Measurements from ENCODE around the gene NPAS2.

The NPAS2 gene

GRCh38 chr2:100791294-100791935 lies 28.5 kb upstream of the NPAS2 start:
- no peaks in the 10 kb centered on the region for H4K20me1 ChIP-seq (ENCODE audit: insufficient read depth, low read length)
- H3K27me3 ChIP-seq (ENCODE audit: low read depth, low read length) = peaks cover 9% of the 10 kb centered on the region; the same call in 1 of the 2 replicates
- TF ChIP-seq CTCF (IDR thresholded peaks at IDR 0.05; ENCODE audit: low read depth, low read length) = no peak
- TF ChIP-seq EZH2phosphoT487 (IDR thresholded peaks at IDR 0.05; ENCODE audit: low read depth) = no peak
- H3K9ac ChIP-seq (ENCODE audit: low read length) = no peak overlapping the region
- H3K4me1 ChIP-seq (ENCODE audit: low read length) = no peaks in the 10 kb centered on the region
- H3K9me3 ChIP-seq (ENCODE audit: insufficient read depth, low read length) = no peaks in the 10 kb centered on the region
- no peak overlapping the region for H2AFZ ChIP-seq (ENCODE audit: low read depth, low read length)
- no peaks in the 10 kb centered on the region for H3K36me3 ChIP-seq (replicated peaks; ENCODE audit: low read depth, low read length)
- no peak overlapping the region for H3K4me3 ChIP-seq (ENCODE audit: low read length)
- no peak overlapping the region for H3K27ac ChIP-seq (ENCODE audit: low read length)
- H3K79me2 ChIP-seq (ENCODE audit: low read length) = no peaks in the 10 kb centered on the region
- H3K4me2 ChIP-seq (ENCODE audit: low read length) = no peak overlapping the region

GRCh38 chr2:100791936-100792308 lies 28.0 kb upstream of the NPAS2 start:
- Histone ChIP-seq H3K36me3 (replicated peaks; ENCODE audit: low read depth, low read length) (no peaks in the 10 kb centered on the region), H3K9ac (ENCODE audit: low read length) (no peak overlapping the region), H2AFZ (ENCODE audit: low read depth, low read length) (no peak overlapping the region), H3K79me2 (ENCODE audit: low read length) (no peaks in the 10 kb centered on the region), H3K27ac (ENCODE audit: low read length) (no peak overlapping the region), H3K9me3 (ENCODE audit: insufficient read depth, low read length) (no peaks in the 10 kb centered on the region), H3K4me3 (ENCODE audit: low read length) (no peak overlapping the region), H4K20me1 (ENCODE audit: insufficient read depth, low read length) (no peaks in the 10 kb centered on the region), H3K4me2 (ENCODE audit: low read length) (no peak overlapping the region), H3K27me3 (ENCODE audit: low read depth, low read length) (peaks cover 14% of the 10 kb centered on the region; the same call in 1 of the 2 replicates), H3K4me1 (ENCODE audit: low read length) (no peaks in the 10 kb centered on the region)
- no peak for TF ChIP-seq EZH2phosphoT487 (IDR thresholded peaks at IDR 0.05; ENCODE audit: low read depth)
- TF ChIP-seq CTCF (IDR thresholded peaks at IDR 0.05; ENCODE audit: low read depth, low read length) = no peak

- H3K79me2 ChIP-seq (ENCODE audit: low read length) = no peaks in the 10 kb centered on the region
- no peak overlapping the region for H3K27ac ChIP-seq (ENCODE audit: low read length)
- no peaks in the 10 kb centered on the region for H3K9me3 ChIP-seq (ENCODE audit: insufficient read depth, low read length)
- H3K4me3 ChIP-seq (ENCODE audit: low read length) = no peak overlapping the region
- no peak overlapping the region for H2AFZ ChIP-seq (ENCODE audit: low read depth, low read length)
- H3K27me3 ChIP-seq (ENCODE audit: low read depth, low read length) = peaks cover 14% of the 10 kb centered on the region; the same call in 1 of the 2 replicates
- no peaks in the 10 kb centered on the region for H3K4me1 ChIP-seq (ENCODE audit: low read length)
- H3K36me3 ChIP-seq (replicated peaks; ENCODE audit: low read depth, low read length) = no peaks in the 10 kb centered on the region
- H3K4me2 ChIP-seq (ENCODE audit: low read length) = no peak overlapping the region
- no peak overlapping the region for H3K9ac ChIP-seq (ENCODE audit: low read length)
- no peak for TF ChIP-seq EZH2phosphoT487 (IDR thresholded peaks at IDR 0.05; ENCODE audit: low read depth)
- no peaks in the 10 kb centered on the region for H4K20me1 ChIP-seq (ENCODE audit: insufficient read depth, low read length)
Measured at GRCh38 chr2:100793220-100793619, 26.7 kb upstream of the NPAS2 start.

GRCh38 chr2:100793982-100794381 lies 26.0 kb upstream of the NPAS2 start:
- Histone ChIP-seq H3K4me2 (ENCODE audit: low read length) (no peak overlapping the region), H3K4me1 (ENCODE audit: low read length) (no peaks in the 10 kb centered on the region), H3K27me3 (ENCODE audit: low read depth, low read length) (peaks cover 14% of the 10 kb centered on the region; the same call in 1 of the 2 replicates), H3K9ac (ENCODE audit: low read length) (no peak overlapping the region), H3K36me3 (replicated peaks; ENCODE audit: low read depth, low read length) (no peaks in the 10 kb centered on the region), H3K27ac (ENCODE audit: low read length) (no peak overlapping the region), H4K20me1 (ENCODE audit: insufficient read depth, low read length) (no peaks in the 10 kb centered on the region), H3K4me3 (ENCODE audit: low read length) (no peak overlapping the region), H2AFZ (ENCODE audit: low read depth, low read length) (no peak overlapping the region), H3K9me3 (ENCODE audit: insufficient read depth, low read length) (no peaks in the 10 kb centered on the region), H3K79me2 (ENCODE audit: low read length) (no peaks in the 10 kb centered on the region)
- TF ChIP-seq EZH2phosphoT487 (IDR thresholded peaks at IDR 0.05; ENCODE audit: low read depth) = no peak
- TF ChIP-seq CTCF (IDR thresholded peaks at IDR 0.05; ENCODE audit: low read depth, low read length) = no peak
